BE2C (cell line): ENCODE measurements around the gene ASTN2.

Experiments
- DNase-seq: peaks from one replicate; pipeline ENCODE4 v3.0.0-alpha.2; 2020
- H3K27me3 ChIP-seq: fragments of 250-450 bp; sonication (Bioruptor Pico); 2 replicates; pipeline ENCODE4 v1.5.1; 2020; ENCODE audit warnings: mild to moderate bottlenecking
- H3K36me3 ChIP-seq: fragments of 250-450 bp; sonication (Bioruptor Pico); 2 replicates; pipeline ENCODE4 v1.5.1; 2020; ENCODE audit warnings: mild to moderate bottlenecking
- H3K4me1 ChIP-seq: fragments of 250-450 bp; sonication (Bioruptor Pico); 2 replicates; pipeline ENCODE4 v1.5.1; 2020
- H3K4me3 ChIP-seq: 2 replicates; pipeline ENCODE4 v1.5.1; 2011; ENCODE audit warnings: low read depth, low read length
- H3K9me3 ChIP-seq: fragments of 250-450 bp; sonication (Bioruptor Pico); 2 replicates; pipeline ENCODE4 v1.5.1; 2020
- TF ChIP-seq, protein P1 (sequence below): IDR thresholded peaks from 2 replicates; pipeline ENCODE4 v1.5.1; 2012; ENCODE audit warnings: mild to moderate bottlenecking, low read depth, low read length

Gene ASTN2

DNA sequence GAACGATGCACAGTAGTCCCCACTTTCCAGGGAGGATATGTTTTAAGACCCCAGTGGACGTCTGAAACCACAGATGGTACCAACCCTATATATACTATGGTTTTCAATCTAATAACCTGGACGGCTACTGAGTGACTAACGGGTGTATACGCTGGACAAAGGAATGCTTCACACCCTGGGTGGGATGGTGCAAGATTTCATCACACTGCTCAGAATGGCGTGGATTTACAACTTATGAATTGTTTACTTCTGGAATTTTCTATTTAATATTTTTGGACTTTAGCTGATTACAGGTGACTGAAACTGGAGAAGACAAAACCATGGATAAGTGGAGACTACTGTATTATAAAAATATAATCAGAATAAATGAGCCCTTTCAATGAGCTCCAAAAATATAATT, 875.3 kb downstream of the ASTN2 start:
- no peaks in the 10 kb centered on the region for H3K9me3 ChIP-seq
- DNase-seq = no peak
- no peaks in the 10 kb centered on the region for H3K27me3 ChIP-seq
- TF ChIP-seq, protein P1, sequence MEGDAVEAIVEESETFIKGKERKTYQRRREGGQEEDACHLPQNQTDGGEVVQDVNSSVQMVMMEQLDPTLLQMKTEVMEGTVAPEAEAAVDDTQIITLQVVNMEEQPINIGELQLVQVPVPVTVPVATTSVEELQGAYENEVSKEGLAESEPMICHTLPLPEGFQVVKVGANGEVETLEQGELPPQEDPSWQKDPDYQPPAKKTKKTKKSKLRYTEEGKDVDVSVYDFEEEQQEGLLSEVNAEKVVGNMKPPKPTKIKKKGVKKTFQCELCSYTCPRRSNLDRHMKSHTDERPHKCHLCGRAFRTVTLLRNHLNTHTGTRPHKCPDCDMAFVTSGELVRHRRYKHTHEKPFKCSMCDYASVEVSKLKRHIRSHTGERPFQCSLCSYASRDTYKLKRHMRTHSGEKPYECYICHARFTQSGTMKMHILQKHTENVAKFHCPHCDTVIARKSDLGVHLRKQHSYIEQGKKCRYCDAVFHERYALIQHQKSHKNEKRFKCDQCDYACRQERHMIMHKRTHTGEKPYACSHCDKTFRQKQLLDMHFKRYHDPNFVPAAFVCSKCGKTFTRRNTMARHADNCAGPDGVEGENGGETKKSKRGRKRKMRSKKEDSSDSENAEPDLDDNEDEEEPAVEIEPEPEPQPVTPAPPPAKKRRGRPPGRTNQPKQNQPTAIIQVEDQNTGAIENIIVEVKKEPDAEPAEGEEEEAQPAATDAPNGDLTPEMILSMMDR = no peak
- H3K4me1 ChIP-seq = no peaks in the 10 kb centered on the region
- no peak overlapping the region for H3K4me3 ChIP-seq
- no peaks in the 10 kb centered on the region for H3K36me3 ChIP-seq

DNA sequence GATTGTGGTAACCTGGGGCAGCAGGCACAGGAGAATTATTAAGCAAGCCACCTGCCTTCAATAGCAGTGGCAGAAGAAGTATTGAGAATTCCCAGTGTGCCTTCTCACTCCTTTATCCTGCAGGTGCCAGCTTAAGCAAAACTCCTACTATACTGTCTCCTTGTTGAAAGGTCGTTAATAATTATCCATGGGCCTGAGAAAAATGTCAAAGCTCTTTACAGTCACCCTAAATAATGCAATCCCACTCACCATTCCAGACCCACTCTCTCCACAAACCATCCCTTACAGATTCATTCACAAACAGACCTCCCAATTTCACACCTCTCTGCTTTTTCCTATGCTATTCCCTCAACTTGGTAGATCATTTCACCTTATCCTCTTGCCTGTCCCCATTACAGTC, 889.2 kb downstream of the ASTN2 start:
- TF ChIP-seq, protein P1 = no peak
- no peaks in the 10 kb centered on the region for H3K27me3 ChIP-seq
- no peak for DNase-seq
- no peaks in the 10 kb centered on the region for H3K36me3 ChIP-seq
- H3K4me3 ChIP-seq = no peak overlapping the region
- H3K9me3 ChIP-seq = no peaks in the 10 kb centered on the region
- no peaks in the 10 kb centered on the region for H3K4me1 ChIP-seq

DNA sequence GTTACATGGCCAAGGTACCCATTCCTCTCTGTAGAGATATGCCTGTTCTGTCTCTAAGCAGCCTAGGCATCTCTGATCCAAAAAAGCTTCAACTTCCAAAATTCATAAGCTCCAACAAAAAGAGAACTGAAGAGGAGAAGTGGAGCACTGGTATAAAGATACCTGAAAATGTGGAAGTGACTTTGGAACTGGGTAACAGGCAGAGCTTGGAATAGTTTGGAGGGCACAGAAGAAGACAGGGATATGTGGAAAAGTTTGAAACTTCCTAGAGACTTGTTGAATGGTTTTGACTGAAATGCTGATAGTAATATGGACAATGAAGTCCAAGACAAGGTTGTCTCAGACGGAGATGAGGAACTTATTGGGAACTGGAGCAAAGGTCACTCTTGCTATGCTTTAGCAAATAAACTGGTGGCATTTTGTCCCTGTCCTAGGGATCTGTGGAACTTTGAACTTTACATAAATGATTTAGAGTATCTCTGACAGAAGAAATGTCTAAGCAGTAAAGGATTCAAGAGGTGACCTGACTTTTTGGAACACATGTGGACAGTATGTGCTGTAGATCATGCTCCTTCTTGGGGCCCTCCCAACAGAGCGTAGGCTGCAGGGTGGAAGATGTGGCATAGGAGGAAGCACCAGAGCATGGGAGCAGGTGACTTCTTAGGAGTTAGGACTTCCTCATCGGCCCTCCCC, 889.9 kb downstream of the ASTN2 start:
- TF ChIP-seq, protein P1 = no peak
- Histone ChIP-seq H3K4me1 (no peaks in the 10 kb centered on the region), H3K36me3 (no peaks in the 10 kb centered on the region), H3K27me3 (no peaks in the 10 kb centered on the region), H3K4me3 (no peak overlapping the region), H3K9me3 (no peaks in the 10 kb centered on the region)
- DNase-seq = no peak

GRCh38 chr9:116520218-116520617, 894.6 kb downstream of the ASTN2 start:
- Histone ChIP-seq H3K27me3 (no peaks in the 10 kb centered on the region), H3K9me3 (no peaks in the 10 kb centered on the region), H3K36me3 (no peaks in the 10 kb centered on the region), H3K4me3 (no peak overlapping the region), H3K4me1 (no peaks in the 10 kb centered on the region)
- no peak for DNase-seq
- TF ChIP-seq, protein P1 = no peak

DNA sequence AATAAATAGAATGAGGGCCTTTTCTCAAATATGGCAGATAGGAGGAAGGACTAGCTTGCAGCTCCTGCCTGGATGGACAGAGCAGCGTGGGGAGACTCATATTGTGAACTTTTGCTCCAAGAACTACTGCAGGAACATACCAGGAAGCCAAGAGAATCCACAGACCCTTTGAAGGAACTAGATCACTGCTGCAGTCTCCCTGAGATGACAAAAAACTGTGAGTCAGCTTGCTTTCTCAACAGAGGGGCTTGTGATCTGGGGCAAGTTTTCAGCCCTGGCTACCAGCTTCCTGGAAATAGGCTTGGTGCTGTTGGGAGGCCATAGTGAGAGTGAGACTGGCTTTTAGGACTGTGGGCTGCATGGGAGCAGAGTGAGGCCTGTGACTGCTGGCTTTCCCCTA, 898.4 kb downstream of the ASTN2 start:
- no peak for DNase-seq
- Histone ChIP-seq H3K4me1 (no peaks in the 10 kb centered on the region), H3K9me3 (no peaks in the 10 kb centered on the region), H3K4me3 (no peak overlapping the region), H3K27me3 (no peaks in the 10 kb centered on the region), H3K36me3 (no peaks in the 10 kb centered on the region)
- TF ChIP-seq, protein P1 = no peak

DNA sequence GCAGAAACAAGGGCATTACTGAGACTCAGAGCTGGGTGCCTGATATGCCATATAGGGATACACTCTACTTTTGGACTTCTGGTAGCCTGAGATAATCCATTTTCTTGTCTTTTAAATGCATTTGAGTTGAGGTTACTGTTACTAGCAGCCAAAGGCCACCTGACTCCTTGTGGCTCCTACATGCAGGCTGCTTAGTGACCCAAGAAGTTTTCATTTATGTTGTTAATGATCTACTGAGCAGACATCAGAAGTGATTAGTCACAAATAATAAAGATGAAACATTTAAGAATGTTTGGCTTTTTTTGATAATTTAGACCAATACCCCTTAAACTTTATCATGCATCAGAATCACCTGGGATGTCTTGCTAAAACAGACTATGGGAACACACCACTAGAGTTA, 899.3 kb downstream of the ASTN2 start:
- H3K9me3 ChIP-seq = no peaks in the 10 kb centered on the region
- TF ChIP-seq, protein P1 = no peak
- no peaks in the 10 kb centered on the region for H3K27me3 ChIP-seq
- H3K4me1 ChIP-seq = no peaks in the 10 kb centered on the region
- no peak overlapping the region for H3K4me3 ChIP-seq
- no peaks in the 10 kb centered on the region for H3K36me3 ChIP-seq
- no peak for DNase-seq
